IMR-90 (cell line): ENCODE data around the gene POU6F1. TPM values are rescaled to one million over a fixed set of nuclear protein-coding genes. Genes with fewer than 3 reads are reported as not detected.

Source experiments
- ATAC-seq: fragments of 200-7000 bp; cut with Tn5 transposase; 2 replicates; pipeline ENCODE4 v1.9.1; 2020; ENCODE audit warnings: low read depth, mild to moderate bottlenecking, moderate library complexity
- BruUV-seq: library from RNA; stranded (reverse); fragments of 400-500 nt; replicated peaks from 2 replicates; lab custom pipeline; 2021; lab: Mats Ljungman, UMichigan
- CTCF ChIA-PET: fragments of 300-600 bp; formaldehyde crosslinking; extraction: SDS; loops from one replicate; lab custom pipeline; 2021; ENCODE audit warnings: antibody characterized with exemption; lab: Yijun Ruan, JAX
- POLR2A ChIA-PET: fragments of 300-600 bp; sonication (Branson Sonifier 250); formaldehyde crosslinking; loops from one replicate; lab custom pipeline; 2022; ENCODE audit warnings: antibody characterized with exemption; ENCODE audit not compliant: unreplicated experiment; lab: Charles Lee
- DNase-seq: peaks from one replicate; pipeline ENCODE4 v3.0.0; 2013
- H2AFZ ChIP-seq: replicated peaks from 2 replicates; pipeline ENCODE3; 2013; ENCODE audit warnings: low read length, mild to moderate bottlenecking; ENCODE audit not compliant: poor library complexity
- H2AK5ac ChIP-seq: 2 replicates; pipeline ENCODE4 v1.6.1; 2013; ENCODE audit warnings: low read depth, low read length, inconsistent platforms
- H2AK9ac ChIP-seq: replicated peaks from 2 replicates; pipeline ENCODE3; 2013; ENCODE audit warnings: mild to moderate bottlenecking, low read depth, low read length, moderate library complexity; ENCODE audit not compliant: poor library complexity
- H2BK120ac ChIP-seq: 2 replicates; pipeline ENCODE4 v1.6.1; 2013; ENCODE audit warnings: low read depth, low read length, inconsistent platforms
- H2BK15ac ChIP-seq: 3 replicates; pipeline ENCODE4 v1.6.1; 2013; ENCODE audit warnings: low read depth, low read length, inconsistent platforms
- H2BK20ac ChIP-seq: 2 replicates; pipeline ENCODE4 v1.6.1; 2013; ENCODE audit warnings: low read depth, mild to moderate bottlenecking, inconsistent platforms, low read length, moderate library complexity
- H2BK5ac ChIP-seq: 2 replicates; pipeline ENCODE4 v1.6.1; 2013; ENCODE audit warnings: mild to moderate bottlenecking, low read depth, low read length, inconsistent platforms; ENCODE audit not compliant: poor library complexity, severe bottlenecking
- H3K14ac ChIP-seq: replicated peaks from 2 replicates; pipeline ENCODE4 v1.6.1; 2013; ENCODE audit warnings: low read depth, low read length, inconsistent platforms
- H3K18ac ChIP-seq: 2 replicates; pipeline ENCODE4 v1.6.1; 2013; ENCODE audit warnings: low read depth, low read length, control low read depth
- H3K23ac ChIP-seq: 2 replicates; pipeline ENCODE4 v1.6.1; 2013; ENCODE audit warnings: low read depth, low read length, inconsistent platforms
- H3K27ac ChIP-seq: 2 replicates; pipeline ENCODE4 v1.5.1; 2013; ENCODE audit warnings: mild to moderate bottlenecking, control low read depth, low read length; ENCODE audit not compliant: insufficient read depth
- H3K27me3 ChIP-seq: 2 replicates; pipeline ENCODE4 v1.6.1; 2013; ENCODE audit warnings: low read length; ENCODE audit not compliant: control insufficient read depth, insufficient read depth
- H3K36me3 ChIP-seq: 2 replicates; pipeline ENCODE4 v1.6.1; 2013; ENCODE audit warnings: low read length, mixed read lengths; ENCODE audit not compliant: control insufficient read depth, insufficient read depth
- H3K4ac ChIP-seq: 2 replicates; pipeline ENCODE4 v1.6.1; 2013; ENCODE audit warnings: low read depth, low read length, inconsistent platforms
- H3K4me1 ChIP-seq: 2 replicates; pipeline ENCODE4 v1.6.1; 2013; ENCODE audit warnings: low read length, mixed read lengths; ENCODE audit not compliant: control insufficient read depth, insufficient read depth
- H3K4me2 ChIP-seq: 2 replicates; pipeline ENCODE4 v1.6.1; 2013; ENCODE audit warnings: low read depth, mild to moderate bottlenecking, control low read depth, low read length, moderate library complexity
- H3K4me3 ChIP-seq: 2 replicates; pipeline ENCODE4 v1.5.1; 2013; ENCODE audit warnings: low read depth, mild to moderate bottlenecking, control low read depth, low read length, moderate library complexity; ENCODE audit not compliant: insufficient read depth
- H3K56ac ChIP-seq: 2 replicates; pipeline ENCODE4 v1.6.1; 2013; ENCODE audit warnings: low read length, inconsistent platforms; ENCODE audit not compliant: insufficient read depth; ENCODE audit errors: extremely low read depth
- H3K79me1 ChIP-seq, 2 experiments: 2 replicates each; pipeline ENCODE4 v1.6.1; 2013; ENCODE audit warnings: low read length in 2 of 2, inconsistent platforms in 1 of 2, low read depth in 1 of 2
- H3K9ac ChIP-seq: 2 replicates; pipeline ENCODE4 v1.6.1; 2013; ENCODE audit warnings: low read depth, low read length, control low read depth
- H3K9me1 ChIP-seq: 2 replicates; pipeline ENCODE4 v1.6.1; 2013; ENCODE audit warnings: low read length, inconsistent platforms; ENCODE audit not compliant: insufficient read depth
- H3K9me3 ChIP-seq: 2 replicates; pipeline ENCODE4 v1.6.1; 2013; ENCODE audit warnings: low read length; ENCODE audit not compliant: control insufficient read depth, insufficient read depth
- H4K20me1 ChIP-seq: 2 replicates; pipeline ENCODE4 v1.6.1; 2013; ENCODE audit warnings: low read length, inconsistent platforms; ENCODE audit not compliant: insufficient read depth
- H4K5ac ChIP-seq: 2 replicates; pipeline ENCODE4 v1.6.1; 2013; ENCODE audit warnings: mild to moderate bottlenecking, low read depth, low read length, control low read depth
- H4K8ac ChIP-seq, 2 experiments: 2 replicates each; pipeline ENCODE4 v1.6.1; 2013; ENCODE audit warnings: low read depth in 2 of 2, low read length in 2 of 2, control low read depth in 1 of 2, inconsistent platforms in 1 of 2
- H4K91ac ChIP-seq: 2 replicates; pipeline ENCODE4 v1.6.1; 2013; ENCODE audit warnings: low read depth, low read length, inconsistent platforms; ENCODE audit not compliant: insufficient read depth
- BHLHE40 ChIP-seq: fragments of 150-350 bp; IDR thresholded peaks from 2 replicates; pipeline ENCODE4 v1.6.1; 2016; ENCODE audit warnings: mild to moderate bottlenecking, low read depth, low read length
- FOS ChIP-seq: fragments of 150-350 bp; IDR thresholded peaks from 2 replicates; pipeline ENCODE4 v1.6.1; 2016; ENCODE audit warnings: low read depth, low read length
- MXI1 ChIP-seq: IDR thresholded peaks from 2 replicates; pipeline ENCODE4 v1.6.1; 2012; ENCODE audit warnings: low read depth, mild to moderate bottlenecking, low read length, moderate library complexity, borderline replicate concordance
- NFE2L2 ChIP-seq: fragments of 150-350 bp; IDR thresholded peaks from 2 replicates; pipeline ENCODE4 v1.6.1; 2016; ENCODE audit warnings: low read depth, mild to moderate bottlenecking, low read length
- RCOR1 ChIP-seq: IDR thresholded peaks from 2 replicates; pipeline ENCODE4 v1.6.1; 2012; ENCODE audit warnings: mild to moderate bottlenecking, low read length, improper control_type of control experiment; ENCODE audit not compliant: insufficient replicate concordance
- SMC3 ChIP-seq: fragments of 150-350 bp; IDR thresholded peaks from 2 replicates; pipeline ENCODE4 v1.6.1; 2016; ENCODE audit warnings: low read depth, mild to moderate bottlenecking, antibody characterized with exemption, low read length, moderate library complexity
- WGBS, 2 experiments: methylation state at CpG; one replicate each; pipeline versions ENCODE4 v1.1.5 to v1.1.7; 2013; ENCODE audit warnings: missing lambda C conversion rate in 2 of 2; ENCODE audit not compliant: insufficient read length in 1 of 2; ENCODE audit errors: extremely low coverage in 2 of 2; 5-methylcytosine and 5-hydroxymethylcytosine counted together
- dilution Hi-C: fragments of 300-500 bp; cut with HindIII; formaldehyde crosslinking; loops from one replicate; pipeline ENCODE4 v1.14.3; 2018; ENCODE audit warnings: low sequenced_read_pairs; ENCODE audit not compliant: unreplicated experiment
- in situ Hi-C: fragments of 300-500 bp; cut with MboI; formaldehyde crosslinking; loops from 3 replicates; pipeline ENCODE4 v1.14.3; 2019; ENCODE audit warnings: low sequenced_read_pairs, inconsistent platforms, mixed read lengths
- intact Hi-C: fragments of 100-400 bp; cut with micrococcal nuclease; formaldehyde crosslinking; loops from 2 replicates; pipeline ENCODE4 v1.10.0; 2022
- polyA plus RNA-seq, 3 experiments: library from polyadenylated mRNA; depleted of rRNA; stranded (reverse); fragments of >200 nt; gene quantifications; 2 replicates each; pipeline ENCODE4 v1.2.3, GENCODE V29; 2012; ENCODE audit warnings: low replicate concordance in 1 of 3
- total RNA-seq: library from RNA; depleted of rRNA; stranded (reverse); fragments of >200 nt; gene quantifications from 2 replicates; pipeline ENCODE4 v1.2.3, GENCODE V29; 2012
- TF ChIP-seq, protein P1 (sequence below): fragments of 150-350 bp; IDR thresholded peaks from 2 replicates; pipeline ENCODE4 v1.6.1; 2017; ENCODE audit warnings: mild to moderate bottlenecking, antibody characterized with exemption, low read length, low read depth
- TF ChIP-seq, protein P2 (sequence below): conservative IDR thresholded peaks from 2 replicates; pipeline ENCODE4 v1.5.1; 2012; ENCODE audit warnings: mild to moderate bottlenecking, low read depth, low read length, improper control_type of control experiment

The POU6F1 gene
- total and polyA plus RNA-seq, 2 of the 4 experiments (the other 2 are of a cell fraction): 0.90 to 3.6 TPM

DNA sequence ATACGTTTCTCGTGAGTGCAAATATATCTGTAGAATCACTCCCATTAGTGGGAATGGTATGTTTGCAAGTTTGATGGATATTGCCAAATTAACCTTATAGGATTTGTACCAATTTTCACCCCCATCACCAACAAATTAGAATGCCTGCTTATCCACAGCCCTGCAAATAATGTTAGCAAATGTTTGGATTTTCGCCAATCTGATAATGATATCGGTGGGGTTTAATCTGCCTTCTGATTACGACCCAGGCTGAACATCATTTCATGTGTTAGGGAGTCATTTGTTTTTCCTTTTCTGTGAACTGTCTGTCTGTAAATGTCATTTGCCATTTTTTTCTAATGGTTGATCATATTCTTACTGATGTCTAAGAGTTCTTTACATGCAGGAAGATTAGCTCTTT, 16.7 kb upstream of the POU6F1 start:
- Histone ChIP-seq H3K4ac (no peak overlapping the region), H4K5ac (no peak overlapping the region), H2BK120ac (no peak overlapping the region), H2AK9ac (no peak overlapping the region), H3K9ac (no peak overlapping the region), H3K14ac (no peak overlapping the region), H2BK20ac (no peak overlapping the region), H3K27me3 (no peaks in the 10 kb centered on the region), H4K8ac (no peak overlapping the region), H3K9me3 (no peaks in the 10 kb centered on the region), H3K36me3 (no peaks in the 10 kb centered on the region), H3K27ac (no peak overlapping the region), H2AK5ac (no peak overlapping the region), H3K4me1 (no peaks in the 10 kb centered on the region), H2AFZ (no peak overlapping the region), H3K56ac (no peak overlapping the region), H3K79me1 (peaks cover 3 to 14% of the 10 kb centered on the region in 2 experiments; a peak in 2 of 4 replicates), H4K20me1 (peaks cover 3% of the 10 kb centered on the region; the same call in 1 of the 2 replicates), H3K4me2 (no peak overlapping the region), H2BK15ac (no peak overlapping the region), H3K9me1 (peaks cover 4% of the 10 kb centered on the region; the same call in 1 of the 2 replicates), H3K18ac (no peak overlapping the region), H2BK5ac (no peak overlapping the region), H4K91ac (no peak overlapping the region), H3K4me3 (no peak overlapping the region), H3K23ac (no peak overlapping the region)
- dilution Hi-C loops (no loop called here), intact Hi-C loops (no loop called here), in situ Hi-C loops (no loop called here)
- BruUV-seq: no TSS peak
- TF ChIP-seq, protein P1, sequence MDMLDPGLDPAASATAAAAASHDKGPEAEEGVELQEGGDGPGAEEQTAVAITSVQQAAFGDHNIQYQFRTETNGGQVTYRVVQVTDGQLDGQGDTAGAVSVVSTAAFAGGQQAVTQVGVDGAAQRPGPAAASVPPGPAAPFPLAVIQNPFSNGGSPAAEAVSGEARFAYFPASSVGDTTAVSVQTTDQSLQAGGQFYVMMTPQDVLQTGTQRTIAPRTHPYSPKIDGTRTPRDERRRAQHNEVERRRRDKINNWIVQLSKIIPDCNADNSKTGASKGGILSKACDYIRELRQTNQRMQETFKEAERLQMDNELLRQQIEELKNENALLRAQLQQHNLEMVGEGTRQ: no peak
- no peak for TF ChIP-seq RCOR1
- TF ChIP-seq MXI1: no peak
- no peak for TF ChIP-seq FOS
- TF ChIP-seq, protein P2, sequence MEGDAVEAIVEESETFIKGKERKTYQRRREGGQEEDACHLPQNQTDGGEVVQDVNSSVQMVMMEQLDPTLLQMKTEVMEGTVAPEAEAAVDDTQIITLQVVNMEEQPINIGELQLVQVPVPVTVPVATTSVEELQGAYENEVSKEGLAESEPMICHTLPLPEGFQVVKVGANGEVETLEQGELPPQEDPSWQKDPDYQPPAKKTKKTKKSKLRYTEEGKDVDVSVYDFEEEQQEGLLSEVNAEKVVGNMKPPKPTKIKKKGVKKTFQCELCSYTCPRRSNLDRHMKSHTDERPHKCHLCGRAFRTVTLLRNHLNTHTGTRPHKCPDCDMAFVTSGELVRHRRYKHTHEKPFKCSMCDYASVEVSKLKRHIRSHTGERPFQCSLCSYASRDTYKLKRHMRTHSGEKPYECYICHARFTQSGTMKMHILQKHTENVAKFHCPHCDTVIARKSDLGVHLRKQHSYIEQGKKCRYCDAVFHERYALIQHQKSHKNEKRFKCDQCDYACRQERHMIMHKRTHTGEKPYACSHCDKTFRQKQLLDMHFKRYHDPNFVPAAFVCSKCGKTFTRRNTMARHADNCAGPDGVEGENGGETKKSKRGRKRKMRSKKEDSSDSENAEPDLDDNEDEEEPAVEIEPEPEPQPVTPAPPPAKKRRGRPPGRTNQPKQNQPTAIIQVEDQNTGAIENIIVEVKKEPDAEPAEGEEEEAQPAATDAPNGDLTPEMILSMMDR: no peak
- TF ChIP-seq SMC3: no peak
- no peak for TF ChIP-seq NFE2L2
- TF ChIP-seq BHLHE40: no peak
- ChIA-PET POLR2A (no interaction called here), CTCF (no interaction called here)
- ATAC-seq: no peak
- WGBS, 2 experiments: no CpG with 5 or more reads among the region's 5 CpGs
- no peak for DNase-seq
